ENCODE results near the gene SLC12A7.
"Not testable (repeated sequence)": the region's sequence is repeated elsewhere in the genome, so short reads cannot be mapped to it uniquely, and the experiment has no call there.

The SLC12A7 gene

GRCh38 chr5:1095990-1096363, 15.9 kb downstream of the SLC12A7 start:
- no peak for DNase-seq (ENCODE audit: low read depth in 2 of 2)

GRCh38 chr5:1095302-1095989, 16.4 kb downstream of the SLC12A7 start:
- DNase-seq (ENCODE audit: low read depth in 2 of 2): no peak

DNA sequence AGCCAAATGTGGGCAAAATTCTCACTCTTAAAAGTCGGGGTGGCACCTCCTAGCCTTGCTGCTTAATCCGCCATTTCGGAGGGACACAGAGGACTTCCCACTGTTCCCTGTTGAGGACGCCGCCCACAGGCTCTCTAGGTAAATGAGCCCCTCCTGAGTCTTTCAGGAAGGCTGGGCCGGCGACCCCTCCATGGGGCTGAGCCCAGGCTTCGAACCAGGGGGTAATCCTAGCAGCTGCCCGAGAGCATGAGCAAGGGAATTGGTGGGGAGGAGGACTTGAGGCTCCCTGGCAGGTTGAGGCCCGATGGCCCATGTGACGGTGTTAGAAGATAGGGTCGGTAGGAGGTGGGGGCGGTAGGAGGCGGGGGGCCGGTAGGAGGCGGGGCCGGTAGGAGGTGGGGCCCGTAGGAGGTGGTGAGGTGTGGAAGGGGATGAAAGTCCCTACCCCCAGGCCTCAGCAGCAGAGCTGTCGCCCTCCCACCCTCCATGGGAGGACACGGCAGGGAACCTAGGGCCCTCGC, 17.1 kb downstream of the SLC12A7 start:
- no peak for DNase-seq (ENCODE audit: low read depth in 2 of 2)

GRCh38 chr5:1093361-1093760, 18.5 kb downstream of the SLC12A7 start:
- no peak for DNase-seq (ENCODE audit: low read depth in 2 of 2)

DNA sequence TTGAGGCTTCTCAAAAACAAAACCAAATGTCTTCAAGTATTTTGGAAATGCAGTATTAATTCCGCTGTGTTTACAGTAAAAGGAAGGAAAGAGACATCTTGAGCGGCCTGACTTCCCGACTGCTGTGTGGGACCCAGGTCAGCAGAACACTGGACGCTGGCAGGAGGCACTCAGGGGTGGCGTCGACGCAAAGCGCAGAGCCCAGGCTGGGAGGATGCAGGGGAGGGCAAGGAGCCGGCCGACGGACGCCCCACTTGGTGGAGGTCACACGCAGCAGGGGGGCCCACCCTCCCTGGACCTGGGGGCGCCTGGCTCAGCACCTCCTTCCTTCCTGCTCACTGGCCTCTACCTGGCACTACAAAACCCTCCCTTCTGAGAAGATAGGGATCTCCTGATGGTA, 19.7 kb downstream of the SLC12A7 start:
- DNase-seq (ENCODE audit: low read depth in 2 of 2): no peak

GRCh38 chr5:1091632-1092031, 20.2 kb downstream of the SLC12A7 start:
- no peak for DNase-seq (ENCODE audit: low read depth in 2 of 2)

DNA sequence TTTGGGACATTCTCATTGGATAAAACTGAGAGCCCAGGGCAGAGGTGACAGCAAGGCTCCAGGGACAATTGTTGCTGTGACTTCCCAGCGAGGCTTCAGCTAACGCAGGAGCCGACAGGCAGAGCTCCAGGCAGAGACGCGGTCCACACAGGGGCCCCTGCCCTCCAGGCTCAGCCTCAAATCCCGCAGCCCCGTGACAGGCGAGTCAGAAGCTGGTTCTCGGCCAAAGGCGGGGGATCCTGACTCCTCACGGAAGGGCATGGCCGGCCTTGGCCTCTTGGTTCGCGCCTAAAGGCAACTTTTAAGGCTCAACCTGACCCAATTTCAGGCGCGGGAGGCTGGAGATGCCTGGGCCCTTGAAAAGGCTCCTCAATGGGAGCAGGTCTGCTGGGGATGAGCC, 21.3 kb downstream of the SLC12A7 start:
- no peak for DNase-seq (ENCODE audit: low read depth in 2 of 2)

DNA sequence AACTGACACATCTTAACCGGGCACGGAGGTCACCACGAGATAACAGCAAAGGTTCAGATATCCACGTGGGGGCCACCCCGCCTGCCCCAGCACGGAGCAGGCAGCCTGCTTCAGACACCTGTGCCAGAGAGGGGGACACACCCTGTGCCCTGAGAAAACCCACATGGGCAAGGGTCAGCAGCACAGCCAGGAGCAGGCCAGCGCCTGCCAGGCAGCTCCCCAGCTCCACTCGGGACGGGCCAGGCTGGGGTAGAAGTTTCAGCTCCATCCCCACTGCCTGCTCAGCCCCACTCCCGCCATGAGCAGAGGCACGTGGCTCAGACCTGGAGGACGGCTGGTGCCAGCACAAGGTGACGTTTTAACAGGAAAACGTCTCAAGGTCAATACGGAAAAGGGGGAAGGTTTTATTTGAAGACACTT, 22.2 kb downstream of the SLC12A7 start:
- no peak for DNase-seq (ENCODE audit: low read depth in 2 of 2)

GRCh38 chr5:1089146-1089545, 22.7 kb downstream of the SLC12A7 start:
- no peak for DNase-seq (ENCODE audit: low read depth in 2 of 2)

GRCh38 chr5:1088726-1089125, 23.1 kb downstream of the SLC12A7 start:
- no peak for DNase-seq (ENCODE audit: low read depth in 2 of 2)

DNA sequence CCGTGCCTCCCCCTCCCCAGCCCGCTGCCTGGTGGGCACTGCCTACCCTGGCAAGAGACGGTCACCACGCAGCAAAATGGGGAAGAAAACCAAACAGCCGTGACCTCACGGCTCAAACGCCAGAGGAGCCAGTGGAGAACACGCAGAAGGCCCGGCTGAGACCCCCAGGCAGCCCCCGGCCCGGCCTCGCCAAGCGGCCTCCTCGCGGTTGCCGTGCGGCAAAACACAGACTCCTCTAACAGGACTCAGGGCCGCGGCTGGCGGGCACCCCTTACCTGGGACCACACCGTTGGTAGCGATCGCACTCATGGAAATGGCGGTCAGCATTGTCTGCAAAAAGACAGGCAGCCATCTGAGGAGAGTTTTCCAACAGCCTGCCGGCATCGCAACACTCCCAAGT, 23.8 kb downstream of the SLC12A7 start:
- no peak for DNase-seq (ENCODE audit: low read depth in 2 of 2)

- DNase-seq (ENCODE audit: low read depth in 2 of 2): no peak
These were observed 24.4 kb downstream of the SLC12A7 start for GRCh38 chr5:1087428-1087827.

- no peak for DNase-seq (ENCODE audit: low read depth in 2 of 2)
These were observed 25.0 kb downstream of the SLC12A7 start for GRCh38 chr5:1086871-1087270.

DNA sequence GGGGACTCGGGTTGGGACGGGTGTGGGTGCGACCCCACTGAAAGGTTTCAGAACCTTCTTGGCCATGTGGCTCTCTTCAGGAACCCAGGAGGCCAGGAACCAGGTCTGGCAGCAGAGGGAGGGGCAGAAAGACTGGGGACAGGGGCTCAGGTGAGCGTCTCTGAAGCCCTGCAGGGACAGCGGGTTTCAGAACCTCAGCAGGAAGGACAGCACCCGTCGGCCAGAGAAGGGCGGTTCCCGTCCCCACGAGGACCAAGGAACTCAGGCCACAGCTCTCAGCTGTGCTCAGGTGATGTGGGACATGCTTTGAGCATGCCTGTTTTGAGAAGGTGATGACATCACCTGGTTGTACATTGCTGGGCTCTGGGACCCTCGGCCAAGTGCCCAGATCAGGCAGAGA, 25.7 kb downstream of the SLC12A7 start:
- no peak for DNase-seq (ENCODE audit: low read depth in 2 of 2)

DNA sequence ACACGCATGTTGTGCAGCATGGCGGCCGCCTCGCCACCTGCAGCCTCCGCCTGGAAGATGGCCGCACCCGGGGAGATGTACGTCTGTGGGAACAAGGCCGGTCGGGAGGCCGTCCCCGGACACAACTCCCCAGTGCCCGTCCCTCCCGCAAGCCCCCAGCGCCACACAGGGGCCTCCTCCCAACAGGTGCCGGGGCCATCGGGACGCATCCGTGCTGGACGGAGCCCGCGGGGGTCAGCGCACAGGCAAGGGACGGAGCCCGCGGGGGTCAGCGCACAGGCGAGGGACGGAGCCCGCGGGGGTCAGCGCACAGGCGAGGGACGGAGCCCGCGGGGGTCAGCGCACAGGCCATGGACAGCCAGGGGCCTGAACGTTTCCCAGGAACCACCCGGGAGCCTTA, 26.5 kb downstream of the SLC12A7 start:
- DNase-seq (ENCODE audit: low read depth in 2 of 2): no peak

DNA sequence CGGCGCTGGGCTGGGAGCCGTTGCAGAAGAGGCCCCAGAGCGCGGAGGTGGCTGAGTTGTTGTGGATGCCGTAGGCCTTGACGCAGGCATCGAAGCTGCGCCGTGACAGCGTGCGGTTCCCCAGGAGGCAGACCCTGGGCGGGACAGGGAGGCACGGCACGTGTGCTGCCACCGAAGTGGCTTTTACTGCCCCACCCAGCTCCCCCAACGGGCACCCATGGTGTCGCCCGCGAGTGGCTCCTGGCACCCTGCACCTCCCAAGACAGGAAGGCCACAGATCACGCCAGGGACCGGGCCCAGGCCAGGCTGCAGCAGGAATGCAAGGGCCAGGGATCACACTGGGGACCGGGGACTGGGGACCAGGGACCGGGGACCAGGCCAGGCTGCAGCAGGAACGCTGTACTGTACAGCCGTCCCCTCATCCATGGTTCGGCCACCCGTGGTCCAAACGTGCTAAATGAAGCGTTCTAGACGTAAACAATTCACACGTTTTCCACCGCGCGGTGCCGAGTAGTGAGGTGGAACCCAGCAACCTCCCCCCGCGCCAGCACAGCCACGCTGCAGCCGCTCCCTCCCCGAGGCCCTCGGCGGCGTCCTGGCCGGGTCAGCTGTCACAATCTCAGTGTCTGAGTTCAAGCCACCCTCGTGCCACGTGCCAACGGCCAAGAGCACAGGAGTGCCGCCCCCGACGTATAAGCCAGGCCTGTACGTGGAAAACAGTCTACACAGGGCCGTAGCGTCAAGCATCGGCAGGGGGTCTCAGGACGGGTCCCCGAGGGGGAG, 27.8 kb downstream of the SLC12A7 start:
- no peak for DNase-seq (ENCODE audit: low read depth in 2 of 2)

DNA sequence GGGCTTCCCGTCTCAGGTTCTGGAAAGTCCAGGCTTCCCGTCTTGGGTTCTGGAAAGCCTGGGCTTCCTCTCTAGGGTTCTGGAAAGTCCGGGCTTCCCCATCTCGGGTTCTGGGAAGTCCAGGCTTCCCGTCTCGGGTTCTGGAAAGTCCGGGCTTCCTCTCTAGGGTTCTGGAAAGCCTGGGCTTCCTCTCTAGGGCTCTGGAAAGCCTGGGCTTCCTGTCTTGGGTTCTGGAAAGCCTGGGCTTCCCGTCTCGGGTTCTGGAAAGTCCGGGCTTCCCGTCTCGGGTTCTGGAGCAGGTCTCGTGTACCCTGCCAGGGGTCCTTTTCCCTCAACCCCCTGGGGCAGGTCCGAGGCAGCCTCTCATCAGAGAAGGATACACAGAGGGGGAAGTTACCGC, 28.8 kb downstream of the SLC12A7 start:
- not testable (repeated sequence) for DNase-seq (ENCODE audit: low read depth in 2 of 2)

DNA sequence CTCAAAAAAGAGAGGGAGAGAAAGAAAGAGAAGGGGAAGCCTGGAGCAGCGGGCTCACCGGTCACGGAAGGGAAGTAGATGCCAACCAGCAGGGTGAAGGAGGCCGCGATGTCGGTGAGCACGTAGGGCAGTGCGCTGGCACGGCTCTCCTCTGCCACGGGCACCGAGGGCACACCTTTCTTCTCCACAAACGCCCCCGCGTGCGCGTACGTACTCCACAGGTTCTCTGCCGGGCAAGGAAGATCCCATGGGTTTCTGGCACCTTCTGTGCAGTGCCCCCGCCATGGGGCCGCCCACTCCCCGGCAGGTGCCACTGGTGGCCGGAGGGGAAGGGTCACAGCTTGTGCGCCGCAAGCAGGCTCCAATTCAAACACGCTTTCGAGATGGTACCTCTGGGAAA, 30.3 kb downstream of the SLC12A7 start:
- DNase-seq (ENCODE audit: low read depth in 2 of 2): no peak

GRCh38 chr5:1080432-1080831, 31.4 kb downstream of the SLC12A7 start:
- DNase-seq (ENCODE audit: low read depth in 2 of 2): no peak

GRCh38 chr5:1079961-1080360, 31.9 kb downstream of the SLC12A7 start:
- no peak for DNase-seq (ENCODE audit: low read depth in 2 of 2)

DNA sequence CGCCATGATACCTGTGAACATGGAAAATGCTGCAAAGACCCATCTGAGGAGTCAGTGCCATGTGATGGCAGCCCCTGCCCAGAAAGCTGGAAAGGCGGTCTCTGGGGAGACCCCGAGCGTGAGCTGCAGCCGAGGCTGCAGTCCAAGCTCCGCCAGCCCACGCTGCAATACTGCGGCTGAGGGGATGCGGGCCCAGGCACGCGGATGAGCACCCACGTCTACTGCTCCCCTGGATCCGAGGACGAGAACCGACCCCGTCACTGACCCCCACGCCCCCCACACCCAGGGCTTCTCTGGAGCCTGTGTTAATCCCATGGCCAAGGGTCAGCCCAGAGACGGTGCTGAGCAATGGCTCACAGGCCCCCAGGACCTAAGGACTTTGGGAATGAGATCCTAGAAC, 32.4 kb downstream of the SLC12A7 start:
- no peak for DNase-seq (ENCODE audit: low read depth in 2 of 2)

- DNase-seq (ENCODE audit: low read depth in 2 of 2): no peak
These were observed 33.0 kb downstream of the SLC12A7 start for GRCh38 chr5:1078851-1079250.

DNA sequence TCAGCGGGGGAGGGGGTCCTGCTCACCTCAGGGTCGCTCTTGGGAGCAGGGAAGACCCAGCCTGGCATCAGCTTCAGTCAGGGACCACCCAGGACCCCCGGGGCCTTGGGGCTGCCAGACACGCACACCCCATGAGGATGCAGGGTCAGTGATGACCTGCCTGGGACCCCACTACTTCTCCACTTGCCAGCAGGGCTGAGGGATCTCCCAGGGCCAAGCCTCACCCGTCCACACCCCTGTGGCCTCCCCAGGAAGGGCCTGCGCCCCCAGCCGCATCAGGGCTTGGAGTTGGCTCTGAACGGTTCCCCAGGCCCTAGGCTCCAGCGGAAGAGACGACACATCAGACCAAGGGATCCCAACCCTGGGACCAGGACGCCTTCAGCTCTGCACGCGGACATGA, 33.7 kb downstream of the SLC12A7 start:
- no peak for DNase-seq (ENCODE audit: low read depth in 2 of 2)
